Activated gamma-delta T cell treated with Interleukin-2 at 50 U/mL for 16 hours (primary cell): ENCODE data around the gene CYB5RL.
"Not testable (repeated sequence)": the region's sequence is repeated elsewhere in the genome, so short reads cannot be mapped to it uniquely, and the experiment has no call there.

Source experiments
- DNase-seq: peaks from one replicate; pipeline ENCODE4 v3.0.0-alpha.2; 2020

Gene CYB5RL, protein sequence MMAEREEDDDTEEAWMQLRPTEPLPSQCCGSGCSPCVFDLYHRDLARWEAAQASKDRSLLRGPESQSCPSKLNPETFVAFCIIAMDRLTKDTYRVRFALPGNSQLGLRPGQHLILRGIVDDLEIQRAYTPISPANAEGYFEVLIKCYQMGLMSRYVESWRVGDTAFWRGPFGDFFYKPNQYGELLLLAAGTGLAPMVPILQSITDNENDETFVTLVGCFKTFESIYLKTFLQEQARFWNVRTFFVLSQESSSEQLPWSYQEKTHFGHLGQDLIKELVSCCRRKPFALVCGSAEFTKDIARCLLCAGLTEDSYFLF

DNA sequence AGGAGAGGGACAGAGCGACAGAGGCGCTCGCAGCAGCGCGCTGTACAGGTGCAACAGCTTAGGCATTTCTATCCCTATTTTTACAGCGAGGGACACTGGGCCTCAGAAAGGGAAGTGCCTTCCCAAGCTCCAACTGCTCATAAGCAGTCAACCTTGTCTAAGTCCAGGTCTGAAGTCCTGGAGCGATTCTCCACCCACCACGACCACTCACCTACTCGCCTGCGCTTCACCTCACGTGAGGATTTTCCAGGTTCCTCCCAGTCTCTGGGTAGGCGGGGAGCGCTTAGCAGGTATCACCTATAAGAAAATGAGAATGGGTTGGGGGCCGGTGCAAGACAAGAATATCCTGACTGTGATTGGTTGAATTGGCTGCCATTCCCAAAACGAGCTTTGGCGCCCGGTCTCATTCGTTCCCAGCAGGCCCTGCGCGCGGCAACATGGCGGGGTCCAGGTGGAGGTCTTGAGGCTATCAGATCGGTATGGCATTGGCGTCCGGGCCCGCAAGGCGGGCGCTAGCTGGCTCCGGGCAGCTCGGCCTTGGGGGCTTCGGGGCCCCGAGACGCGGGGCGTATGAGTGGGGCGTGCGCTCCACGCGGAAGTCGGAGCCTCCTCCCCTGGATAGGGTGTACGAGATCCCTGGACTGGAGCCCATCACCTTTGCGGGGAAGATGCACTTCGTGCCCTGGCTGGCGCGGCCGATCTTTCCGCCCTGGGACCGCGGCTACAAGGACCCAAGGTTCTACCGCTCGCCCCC, at the start of gene CYB5RL, which contains the start of gene MRPL37:
Gene CYB5RL, minus strand, starts transcription at position 266 of the 754 bp plus-strand sequence. CDS start 4,414 bp downstream, outside the sequence.
Gene MRPL37, plus strand, starts transcription at position 403 of the 754 bp plus-strand sequence. Its CDS starts 77 bp downstream, at position 480.
- DNase-seq: peak; percentile 88

DNA sequence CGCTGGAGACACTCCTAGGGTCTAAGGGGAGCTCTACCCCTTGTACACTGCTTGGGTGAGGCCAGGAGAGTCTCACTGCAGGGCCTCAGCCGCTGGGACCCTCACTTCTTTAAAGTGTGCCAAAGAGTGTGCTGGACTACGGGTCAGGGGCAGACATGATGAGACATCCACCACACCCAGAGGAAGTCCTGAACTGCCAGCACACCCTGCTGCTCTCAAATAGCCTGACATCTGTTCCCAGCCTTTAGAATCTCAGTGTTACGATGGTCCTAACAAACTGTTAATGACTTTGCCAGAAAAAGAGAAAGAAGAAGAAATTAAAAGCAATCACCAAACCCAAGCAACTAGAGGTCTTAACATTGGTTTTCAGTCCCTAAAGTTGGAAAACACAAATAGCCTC, 49.1 kb upstream of the CYB5RL start:
- DNase-seq: no peak

DNA sequence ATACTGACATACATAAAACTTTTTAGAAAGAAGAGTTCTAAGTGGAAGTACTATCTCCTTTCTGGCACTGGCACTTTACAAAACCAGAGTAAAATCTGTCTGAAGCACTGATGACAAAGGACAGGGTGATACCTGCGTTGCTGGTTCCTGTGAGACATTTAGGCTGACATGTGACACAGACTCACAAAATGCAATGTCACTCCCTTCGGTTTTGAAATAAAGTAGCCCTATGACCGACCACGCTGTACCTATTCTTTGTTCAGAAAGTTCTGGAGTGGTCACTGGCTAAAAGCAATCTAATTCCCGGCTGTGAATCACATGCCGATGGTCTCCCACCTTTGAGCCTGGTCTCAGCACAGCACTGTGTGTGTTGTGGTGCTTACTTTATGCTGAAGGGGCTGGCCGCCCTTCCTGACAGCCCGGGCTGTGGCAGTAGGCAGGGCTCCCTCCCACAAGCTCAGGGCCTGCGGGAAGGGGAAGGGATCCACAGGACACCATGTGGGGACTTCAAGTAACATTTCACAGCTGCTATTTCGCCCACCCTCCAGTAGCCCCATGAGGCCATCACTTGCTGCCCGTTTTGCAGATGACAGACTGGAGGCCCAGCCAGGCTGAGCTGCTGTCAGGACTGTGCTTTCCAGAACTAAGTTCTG, 48.2 kb upstream of the CYB5RL start:
- DNase-seq: no peak

DNA sequence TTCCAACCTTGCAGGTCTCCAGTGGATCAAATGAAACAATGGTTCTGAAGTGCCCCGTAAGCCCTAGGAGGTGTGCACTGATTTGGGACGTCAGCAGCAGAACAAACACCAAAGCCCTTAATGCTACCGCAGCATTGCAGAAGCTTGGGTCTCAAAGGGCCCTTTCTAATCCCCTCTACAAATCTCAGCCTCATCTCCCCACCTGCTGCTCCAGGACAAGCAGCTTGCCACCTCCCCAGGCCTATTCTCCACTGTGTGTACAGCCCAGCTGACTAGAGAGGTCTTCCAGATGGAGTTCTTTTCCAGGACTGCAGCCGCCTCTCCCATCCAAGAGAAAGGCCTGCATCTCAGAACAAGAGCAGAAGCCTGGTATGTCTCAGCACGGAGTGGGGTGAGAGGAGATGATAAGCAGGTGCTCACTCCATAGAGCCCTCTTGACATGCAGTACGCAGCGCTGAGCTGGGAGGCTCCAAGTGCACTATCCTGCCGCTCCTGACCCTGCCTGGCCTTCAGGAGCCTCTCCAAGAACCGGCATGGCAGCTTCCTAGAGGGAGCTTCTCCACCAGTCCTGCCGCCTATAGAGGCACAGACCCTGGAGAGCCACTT, 46.4 kb upstream of the CYB5RL start:
- DNase-seq: no peak

DNA sequence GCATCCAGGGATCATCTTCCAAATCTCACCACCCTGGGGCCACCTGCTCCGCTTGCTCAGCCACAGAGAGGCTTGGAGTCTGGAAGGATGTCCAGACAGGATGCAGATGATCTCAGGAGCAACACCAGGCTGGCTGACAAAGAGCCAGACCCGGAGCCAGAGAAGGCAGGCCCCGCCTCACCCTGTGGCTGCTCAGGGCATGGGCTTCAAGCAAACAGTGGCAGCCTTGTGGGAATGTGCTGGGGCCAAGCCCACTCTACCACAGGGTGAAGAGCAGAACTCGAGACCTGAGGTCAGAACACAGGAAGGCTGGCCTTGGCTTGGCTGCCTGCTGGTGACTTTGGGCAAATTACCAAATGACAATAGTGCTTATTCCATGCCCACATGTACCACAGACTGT, 45.7 kb upstream of the CYB5RL start:
- DNase-seq: no peak

DNA sequence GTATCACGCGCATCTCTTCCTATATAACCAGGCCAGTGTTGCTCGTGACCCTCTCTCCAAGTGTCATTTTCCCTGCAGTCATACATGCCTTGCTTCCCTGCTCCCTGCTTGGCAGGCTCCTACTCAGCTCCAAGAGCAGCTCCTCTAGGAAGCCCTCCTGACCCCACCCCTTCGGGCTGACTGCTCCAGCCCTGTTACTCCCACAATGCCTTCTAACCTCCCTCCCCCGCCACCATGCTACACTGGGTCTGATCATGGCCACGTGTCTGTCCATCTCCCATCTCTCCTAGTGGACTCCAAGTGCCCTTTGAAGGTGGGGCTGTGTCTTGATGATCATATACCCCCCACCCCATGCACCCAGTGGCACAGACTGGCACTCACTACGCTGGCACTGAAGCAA, 44.8 kb upstream of the CYB5RL start:
- DNase-seq: no peak

DNA sequence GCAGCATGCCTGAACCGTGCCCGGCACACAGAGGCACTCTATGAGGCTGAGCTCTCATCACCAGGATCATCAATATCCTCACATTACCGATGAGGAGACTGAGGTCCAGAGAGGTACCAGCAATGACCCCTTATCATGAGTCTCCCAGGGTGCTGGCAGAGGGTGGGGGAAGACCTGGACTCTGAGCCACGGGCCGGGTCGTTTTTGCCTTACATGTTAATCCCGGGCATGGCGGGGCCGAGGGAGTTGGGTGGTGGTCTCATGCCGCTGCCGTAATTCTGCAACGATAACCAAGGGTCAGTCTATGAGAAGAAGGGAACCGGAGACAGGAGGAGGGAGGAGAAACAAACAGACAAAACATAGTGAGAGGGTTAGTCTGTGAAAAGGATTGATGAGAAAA, 43.2 kb upstream of the CYB5RL start:
- no peak for DNase-seq

DNA sequence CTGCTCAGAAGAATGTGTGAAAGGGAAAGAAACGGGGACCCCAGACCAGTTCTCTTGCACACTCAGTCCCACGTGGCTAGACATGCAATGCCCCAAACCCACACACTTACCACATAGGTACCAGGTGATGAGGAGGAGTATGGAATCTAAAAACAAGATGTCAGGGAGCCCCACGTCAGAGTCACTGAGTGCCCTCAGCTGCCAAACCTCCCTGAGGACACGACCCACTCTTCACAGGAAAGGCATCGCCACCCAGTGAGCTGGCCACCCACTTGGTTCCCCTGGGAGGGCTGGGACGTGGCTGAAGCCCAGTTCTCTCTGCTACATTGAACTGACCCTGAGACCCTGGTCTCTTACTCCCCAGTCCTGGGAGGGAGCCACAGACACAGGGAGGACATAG, 41.5 kb upstream of the CYB5RL start:
- no peak for DNase-seq

DNA sequence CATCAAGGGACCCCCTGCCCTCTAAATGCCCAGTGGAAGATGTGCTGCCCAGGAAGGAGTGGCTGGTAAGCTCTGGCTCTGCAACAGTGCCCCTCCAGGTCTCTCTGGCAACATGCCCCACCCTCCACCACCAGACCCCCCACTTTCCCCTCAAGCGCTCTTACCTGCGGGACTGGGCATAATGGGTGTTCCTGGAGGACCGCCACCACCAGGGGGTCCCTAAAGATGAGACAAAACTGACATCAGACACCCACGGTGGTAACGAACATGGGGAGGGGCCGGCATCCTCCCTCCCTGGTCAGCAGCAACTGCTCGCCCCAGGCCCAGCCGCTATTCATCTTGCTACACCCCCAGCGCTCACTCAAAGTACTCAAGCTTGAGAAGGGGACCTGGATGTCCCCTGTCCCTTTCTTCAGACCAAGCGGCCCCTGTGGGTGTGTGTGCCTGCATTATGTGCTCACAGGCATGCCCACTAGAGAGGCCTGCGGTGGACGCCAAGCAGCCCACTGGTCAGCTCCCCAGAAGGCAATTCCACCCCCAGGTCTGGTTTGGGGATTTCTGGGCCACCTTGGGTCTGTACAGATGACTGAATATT, 41.0 kb upstream of the CYB5RL start:
- DNase-seq: no peak

DNA sequence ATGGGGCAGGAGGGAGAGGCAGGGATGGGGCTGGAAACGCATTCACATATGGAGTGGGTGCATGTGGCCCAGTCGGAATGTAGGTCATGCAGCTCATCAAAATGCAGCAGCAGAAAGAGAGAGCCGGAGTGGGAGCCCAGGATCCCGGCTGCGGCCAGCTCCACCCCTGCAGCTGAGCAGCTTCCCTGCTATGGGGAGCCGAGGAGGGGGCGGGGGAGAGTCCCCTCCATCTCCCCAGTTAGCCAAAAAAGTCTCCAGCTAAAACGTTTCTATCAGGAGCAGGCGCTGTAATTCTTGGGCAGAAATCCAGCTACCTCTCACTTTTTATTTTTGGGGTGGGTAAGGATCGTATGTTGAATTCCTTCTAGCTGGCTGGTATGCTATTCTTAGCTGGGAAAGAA, 39.8 kb upstream of the CYB5RL start:
- no peak for DNase-seq

DNA sequence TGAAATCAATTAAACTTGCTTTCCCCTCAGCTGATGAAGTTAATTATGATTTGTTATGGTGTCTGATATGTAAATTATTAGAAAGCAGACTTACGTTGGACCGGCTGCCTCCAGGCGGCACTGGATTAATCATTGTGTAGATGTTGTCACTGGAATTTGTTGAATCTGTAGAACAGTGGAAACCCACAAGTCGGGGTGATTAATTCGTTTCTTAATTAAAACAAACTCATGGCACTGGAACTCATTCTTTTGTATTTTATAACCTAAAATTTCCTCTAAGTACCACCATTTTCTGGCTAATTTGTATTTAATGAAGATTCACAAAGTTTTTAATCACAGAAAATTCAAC, 39.2 kb upstream of the CYB5RL start:
- no peak for DNase-seq

DNA sequence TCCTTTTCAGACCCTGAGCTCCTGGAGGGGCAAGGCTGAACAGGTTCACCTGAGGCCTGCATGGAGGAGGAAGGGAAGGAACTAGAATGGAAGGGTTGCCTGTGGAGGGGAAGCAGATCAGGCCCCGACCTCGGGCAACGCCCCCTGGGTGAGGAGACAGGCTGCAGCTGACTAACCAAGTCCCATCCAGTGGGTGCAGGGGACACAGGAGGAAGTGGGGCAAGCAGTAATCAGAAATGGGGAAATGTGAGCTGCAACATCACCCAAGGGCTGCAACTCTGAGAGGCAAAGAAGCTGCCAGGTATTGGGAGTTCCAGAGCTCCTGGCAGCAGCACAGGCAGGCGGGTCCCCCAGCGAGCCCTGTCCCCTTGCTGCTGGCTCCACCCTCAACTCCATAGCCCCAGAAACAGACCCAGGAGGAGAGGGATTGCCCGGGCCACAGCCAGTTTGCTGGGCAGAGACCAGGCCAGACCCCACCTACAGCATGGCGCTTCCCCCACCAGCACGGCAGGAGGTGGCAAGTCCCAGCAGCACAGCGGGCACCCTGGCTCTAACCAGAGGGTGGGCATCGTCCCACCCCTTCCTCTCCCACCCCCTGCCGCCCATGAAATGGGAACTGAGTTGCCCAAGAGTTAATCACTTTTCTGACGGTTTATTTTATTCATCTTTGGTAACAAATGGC, 38.7 kb upstream of the CYB5RL start:
- DNase-seq: no peak

DNA sequence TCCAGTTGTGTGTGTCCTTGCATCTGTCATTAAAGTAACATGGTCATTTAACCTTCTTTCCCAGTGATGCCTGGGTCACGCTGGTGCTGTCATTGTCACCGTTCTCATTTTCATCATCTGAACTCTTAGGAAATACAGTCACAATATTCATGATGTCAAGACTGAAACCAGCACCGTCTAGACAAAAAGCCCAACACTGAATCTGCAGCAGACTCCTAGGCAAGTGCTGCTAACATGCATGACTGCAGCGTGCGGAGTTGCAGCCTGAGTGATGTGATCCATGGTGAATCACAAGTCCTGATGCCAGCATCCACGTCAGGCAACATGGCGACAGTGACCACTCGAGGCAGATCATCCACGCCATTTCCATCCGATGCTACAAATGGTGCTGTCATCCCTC, 37.8 kb upstream of the CYB5RL start:
- DNase-seq: no peak

DNA sequence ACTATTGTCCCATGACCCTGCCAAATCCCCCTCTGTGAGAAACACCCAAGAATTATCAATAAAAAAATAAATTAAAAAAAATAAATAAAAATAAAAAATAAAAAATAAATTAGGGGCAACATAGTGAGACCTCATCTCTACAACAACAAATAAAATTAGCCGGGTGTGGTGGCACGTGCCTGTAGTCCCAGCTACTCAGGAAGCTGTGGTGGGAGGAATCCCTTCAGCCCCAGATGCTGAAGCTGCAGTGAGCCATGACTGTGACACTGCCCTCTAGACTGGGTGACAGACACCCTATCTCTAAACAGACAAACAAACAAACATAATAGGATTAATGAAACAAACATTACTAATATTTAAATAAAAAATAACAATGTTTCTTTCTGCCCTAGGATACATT, 34.5 kb upstream of the CYB5RL start:
- no peak for DNase-seq

DNA sequence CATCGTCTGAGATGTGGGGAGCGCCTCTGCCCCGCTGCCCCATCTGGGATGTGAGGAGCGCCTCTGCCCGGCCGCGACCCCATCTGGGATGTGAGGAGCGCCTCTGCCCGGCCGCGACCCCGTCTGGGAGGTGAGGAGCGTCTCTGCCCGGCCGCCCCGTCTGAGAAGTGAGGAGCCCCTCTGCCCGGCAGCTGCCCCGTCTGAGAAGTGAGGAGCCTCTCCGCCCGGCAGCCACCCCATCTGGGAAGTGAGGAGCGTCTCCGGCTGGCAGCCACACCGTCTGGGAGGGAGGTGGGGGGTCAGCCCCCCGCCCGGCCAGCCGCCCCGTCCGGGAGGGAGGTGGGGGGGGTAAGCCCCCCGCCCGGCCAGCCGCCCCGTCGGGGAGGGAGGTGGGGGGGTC, 33.4 kb upstream of the CYB5RL start:
- not testable (repeated sequence) for DNase-seq

DNA sequence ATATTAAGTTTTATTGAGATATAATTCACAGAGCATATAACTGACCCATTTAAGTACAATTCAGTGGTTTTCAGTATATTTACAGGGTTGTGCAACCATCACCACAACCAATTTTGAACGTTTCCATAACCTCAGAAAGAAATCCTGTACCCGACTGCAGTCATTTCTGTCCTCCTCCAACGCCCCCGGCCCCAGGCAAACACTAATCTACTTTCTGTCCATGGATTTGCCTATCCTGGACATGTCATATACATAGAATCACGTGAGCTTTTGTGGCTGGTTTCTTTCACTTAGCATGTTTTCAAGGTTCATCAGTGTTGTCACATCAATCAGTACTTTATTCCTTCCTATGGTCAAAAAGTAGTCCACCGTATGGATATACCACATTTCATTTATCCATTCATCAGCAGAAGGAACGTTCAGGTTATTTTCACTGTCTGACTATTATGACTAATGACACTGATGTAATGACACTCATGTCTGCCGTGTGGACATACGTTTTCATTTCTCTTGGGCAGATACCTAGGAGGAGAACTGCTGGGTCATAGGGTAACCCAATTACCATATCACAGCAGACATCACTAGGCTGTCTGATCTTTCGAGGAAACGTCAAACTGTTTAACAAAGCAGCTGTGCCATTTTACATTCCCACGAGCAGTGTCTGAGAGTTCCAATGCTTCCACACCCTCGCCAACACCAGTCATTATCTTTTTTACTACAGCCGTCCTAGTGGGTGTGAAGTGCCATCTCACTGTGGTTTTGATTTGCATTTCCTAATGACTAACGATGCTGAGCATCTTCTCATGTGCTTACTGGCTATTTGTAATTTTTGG, 30.9 kb upstream of the CYB5RL start:
- no peak for DNase-seq

DNA sequence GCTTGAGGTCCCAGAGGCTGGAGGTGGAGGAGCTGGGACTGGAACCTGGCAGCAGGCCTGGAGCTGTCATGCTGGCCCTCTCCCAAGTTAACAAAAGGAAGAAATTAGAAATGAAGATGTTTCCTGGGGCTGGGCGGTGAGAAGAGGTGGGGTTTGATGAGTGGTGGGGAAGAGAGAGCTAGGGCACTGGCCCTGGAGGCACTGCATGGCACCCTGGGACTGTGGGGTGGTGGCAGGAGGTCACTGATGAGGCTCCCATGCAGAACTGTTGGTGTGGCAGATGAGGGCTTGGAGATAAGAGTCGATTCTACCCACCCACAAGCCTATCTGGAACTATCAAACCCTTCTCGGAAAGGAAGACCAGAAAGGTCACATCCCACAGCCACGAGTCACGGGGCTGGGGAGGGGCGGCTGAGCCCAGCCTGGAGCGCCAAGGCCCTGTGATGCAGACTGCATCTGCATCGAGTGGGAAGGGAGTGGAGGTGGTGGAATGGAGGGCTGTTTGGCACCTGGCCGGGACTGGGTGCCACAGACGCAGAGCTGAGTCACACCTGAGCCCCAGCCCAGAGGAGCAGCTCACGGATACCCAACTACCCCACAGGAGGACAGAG, 29.6 kb upstream of the CYB5RL start:
- no peak for DNase-seq

DNA sequence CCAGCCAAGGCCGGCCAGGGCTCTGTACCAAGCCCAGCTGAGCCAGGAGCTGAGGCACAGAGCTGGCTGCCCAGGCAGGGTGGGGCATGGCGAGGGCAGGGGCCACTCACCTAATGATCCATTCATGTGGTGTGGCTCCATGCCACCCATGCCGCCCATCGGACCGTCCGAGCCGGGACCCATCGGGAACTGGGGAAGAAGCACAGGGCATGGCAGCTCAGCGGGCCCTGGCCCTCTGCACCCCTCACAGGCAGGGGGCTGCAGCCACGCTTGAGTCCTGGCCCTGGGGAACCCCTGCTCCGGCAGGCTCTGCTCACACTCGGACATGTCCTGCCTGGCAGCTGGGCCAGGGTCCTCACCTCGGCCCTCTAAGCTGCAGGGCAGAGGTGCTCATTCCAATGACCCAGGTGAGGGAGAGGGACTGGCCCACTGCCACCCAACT, 28.8 kb upstream of the CYB5RL start:
- no peak for DNase-seq

DNA sequence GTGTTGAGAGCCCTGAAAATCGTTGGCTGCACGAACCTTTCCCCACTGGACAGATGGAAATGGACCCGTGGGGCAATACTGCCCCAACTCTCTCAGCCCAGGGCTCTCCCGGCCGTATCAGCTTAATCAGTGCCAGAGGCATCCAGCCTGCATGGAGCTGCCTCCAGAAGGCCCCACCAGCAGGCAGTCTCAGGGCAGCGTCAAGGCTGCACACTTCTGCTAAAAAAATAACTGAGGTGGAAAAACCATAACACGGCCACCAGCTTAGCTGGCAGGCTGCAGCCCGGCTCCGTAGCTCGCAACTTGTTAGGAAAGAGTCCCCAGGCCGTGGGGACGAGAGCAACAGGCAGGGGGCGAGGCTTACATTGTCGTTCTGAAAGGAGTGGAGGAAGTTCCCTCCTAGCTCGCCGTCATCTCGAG, 28.1 kb upstream of the CYB5RL start:
- no peak for DNase-seq

DNA sequence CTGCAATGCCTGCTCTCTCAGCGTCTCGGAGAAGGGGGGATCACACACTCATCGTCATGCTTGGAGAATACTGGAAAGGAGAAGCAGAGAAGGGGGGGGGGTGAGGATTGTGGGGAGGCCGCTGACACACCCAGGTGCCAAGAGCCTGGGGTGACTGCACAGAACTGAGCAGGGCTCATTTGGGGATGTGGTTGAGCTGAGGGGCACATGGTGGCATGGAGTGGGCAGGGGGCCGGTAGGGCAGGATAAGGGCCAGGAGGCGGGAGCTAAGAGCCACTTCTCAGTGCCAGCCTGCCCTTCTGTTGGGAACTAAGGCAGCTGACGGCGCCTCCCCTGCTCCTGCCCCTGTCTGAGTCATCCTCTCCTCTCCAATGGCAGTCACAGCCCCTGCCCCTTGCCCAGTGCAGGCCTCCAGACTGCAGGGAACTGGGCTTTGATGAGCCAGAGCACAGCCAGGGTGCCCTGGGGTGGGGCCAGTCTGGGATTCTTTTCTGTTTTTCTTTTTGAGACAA, 27.3 kb upstream of the CYB5RL start:
- DNase-seq: no peak
